Stimulated activated naive CD4-positive, alpha-beta T cell treated with Interleukin-2 at 50 U/mL for 16 hours (primary cell): ENCODE measurements around the gene TPP1.

Experiments
- DNase-seq: peaks from one replicate; lab custom pipeline; 2025; lab: John Stamatoyannopoulos, UW

Gene TPP1

GRCh38 chr11:6646918-6647679 is 27.9 kb upstream of the TPP1 start:
- no peak for DNase-seq

GRCh38 chr11:6646576-6646917 is 27.3 kb upstream of the TPP1 start:
- DNase-seq: no peak

- DNase-seq: no peak
Measured at GRCh38 chr11:6646071-6646470, 26.8 kb upstream of the TPP1 start.

GRCh38 chr11:6642957-6643356 is 23.7 kb upstream of the TPP1 start:
- no peak for DNase-seq

GRCh38 chr11:6640985-6641701 is 21.9 kb upstream of the TPP1 start:
- no peak for DNase-seq

- no peak for DNase-seq
Measured at GRCh38 chr11:6640036-6640984, 21.1 kb upstream of the TPP1 start.

GRCh38 chr11:6638429-6638828 is 19.2 kb upstream of the TPP1 start:
- DNase-seq: no peak

- no peak for DNase-seq
Measured at GRCh38 chr11:6637871-6638270, 18.6 kb upstream of the TPP1 start.

- DNase-seq: no peak
Measured at GRCh38 chr11:6636480-6636879, 17.3 kb upstream of the TPP1 start.

- DNase-seq: no peak
Measured at GRCh38 chr11:6635082-6635932, 16.1 kb upstream of the TPP1 start.

GRCh38 chr11:6634534-6634933 is 15.3 kb upstream of the TPP1 start:
- DNase-seq: no peak

GRCh38 chr11:6633422-6634408 is 14.5 kb upstream of the TPP1 start:
- no peak for DNase-seq

GRCh38 chr11:6632116-6633073 is 13.2 kb upstream of the TPP1 start:
- no peak for DNase-seq

GRCh38 chr11:6631361-6631890 is 12.2 kb upstream of the TPP1 start:
- DNase-seq: no peak

GRCh38 chr11:6630632-6631291 is 11.5 kb upstream of the TPP1 start:
- no peak for DNase-seq

GRCh38 chr11:6629892-6630631 is 10.8 kb upstream of the TPP1 start:
- no peak for DNase-seq

- DNase-seq: no peak
Measured at GRCh38 chr11:6629573-6629891, 10.3 kb upstream of the TPP1 start.

- no peak for DNase-seq
Measured at GRCh38 chr11:6628526-6628925, 9.3 kb upstream of the TPP1 start.
